ENCODE results near the gene ATP1A4. TPM values are rescaled to one million over a fixed set of nuclear protein-coding genes. Genes with fewer than 3 reads are reported as not detected.

Gene ATP1A4
- total and polyA plus RNA-seq, 2 donors from 2014 or later: 0.19 TPM; not detected in 1

DNA sequence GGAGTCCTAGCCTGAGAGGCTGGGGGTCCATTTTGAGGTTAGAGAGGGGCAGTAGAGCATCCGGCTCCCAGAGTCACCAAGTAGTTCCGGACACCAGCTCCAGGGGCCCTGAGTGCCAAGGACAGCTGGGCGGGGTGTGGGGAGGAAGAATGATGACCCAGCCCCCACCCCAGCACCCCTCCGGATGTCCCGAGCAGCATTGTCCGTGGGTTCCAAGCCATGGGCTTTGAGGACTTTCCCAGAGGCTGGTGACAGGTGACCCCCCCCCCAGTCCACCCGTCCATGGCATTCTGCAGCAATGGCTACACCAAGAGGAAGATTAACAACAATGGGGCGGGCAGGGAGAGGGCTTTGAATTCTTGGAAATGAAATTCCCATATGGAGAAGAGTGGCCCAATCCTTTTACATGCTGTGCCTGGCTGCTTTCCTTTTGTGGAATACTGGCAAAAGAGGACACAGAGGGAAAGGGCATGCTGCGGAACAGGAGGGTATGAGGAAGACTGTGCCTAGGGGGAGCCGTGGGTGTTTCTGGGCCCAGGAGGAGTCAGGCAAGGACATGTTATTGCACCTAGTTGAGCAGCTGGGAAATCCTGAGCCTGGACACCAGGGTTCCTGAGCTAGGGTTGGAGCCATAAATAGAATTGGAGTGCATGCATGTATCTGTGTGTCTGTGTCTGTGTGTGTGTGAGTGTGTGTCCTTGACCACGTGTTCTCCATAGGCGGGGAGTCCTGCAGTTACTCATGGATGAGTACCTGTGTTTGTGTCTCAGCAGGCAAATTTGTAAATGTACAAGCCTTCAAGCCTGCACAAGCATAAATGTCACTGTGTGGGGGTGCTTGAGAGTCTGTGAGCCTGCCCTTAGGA lies 34.9 kb upstream of the ATP1A4 start:
- H3K9me3 ChIP-seq (ENCODE audit: control insufficient read depth in 2 of 3, insufficient read depth in 1 of 3, low read length in 3 of 3): no peaks in the 10 kb centered on the region
- H3K4me1 ChIP-seq (ENCODE audit: control insufficient read depth in 2 of 3, insufficient read depth in 2 of 3, low read depth in 1 of 3, low read length in 3 of 3): no peaks in the 10 kb centered on the region
- TF ChIP-seq, protein P1, sequence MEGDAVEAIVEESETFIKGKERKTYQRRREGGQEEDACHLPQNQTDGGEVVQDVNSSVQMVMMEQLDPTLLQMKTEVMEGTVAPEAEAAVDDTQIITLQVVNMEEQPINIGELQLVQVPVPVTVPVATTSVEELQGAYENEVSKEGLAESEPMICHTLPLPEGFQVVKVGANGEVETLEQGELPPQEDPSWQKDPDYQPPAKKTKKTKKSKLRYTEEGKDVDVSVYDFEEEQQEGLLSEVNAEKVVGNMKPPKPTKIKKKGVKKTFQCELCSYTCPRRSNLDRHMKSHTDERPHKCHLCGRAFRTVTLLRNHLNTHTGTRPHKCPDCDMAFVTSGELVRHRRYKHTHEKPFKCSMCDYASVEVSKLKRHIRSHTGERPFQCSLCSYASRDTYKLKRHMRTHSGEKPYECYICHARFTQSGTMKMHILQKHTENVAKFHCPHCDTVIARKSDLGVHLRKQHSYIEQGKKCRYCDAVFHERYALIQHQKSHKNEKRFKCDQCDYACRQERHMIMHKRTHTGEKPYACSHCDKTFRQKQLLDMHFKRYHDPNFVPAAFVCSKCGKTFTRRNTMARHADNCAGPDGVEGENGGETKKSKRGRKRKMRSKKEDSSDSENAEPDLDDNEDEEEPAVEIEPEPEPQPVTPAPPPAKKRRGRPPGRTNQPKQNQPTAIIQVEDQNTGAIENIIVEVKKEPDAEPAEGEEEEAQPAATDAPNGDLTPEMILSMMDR (IDR thresholded peaks at IDR 0.05; ENCODE audit: borderline replicate concordance, extremely low read depth, insufficient read depth): no peak
- DNase-seq (peak in 1 of 5 donors; percentile 49), FAIRE-seq (no peak)
- H3K4me3 ChIP-seq (ENCODE audit: low read length in 3 of 3): peak overlapping the region in 1 of 3 donors; percentile 29
- H3K9ac ChIP-seq (ENCODE audit: low read length in 3 of 3): no peak overlapping the region
- H3K36me3 ChIP-seq (ENCODE audit: control insufficient read depth in 2 of 3, insufficient read depth in 3 of 3, low read length in 3 of 3): no peaks in the 10 kb centered on the region
- intact Hi-C loops (cut with DNase I): no loop called here
- no peaks in the 10 kb centered on the region for H3K27me3 ChIP-seq (ENCODE audit: control insufficient read depth, insufficient read depth, low read length)
- H3K27ac ChIP-seq (ENCODE audit: low read depth in 2 of 2, low read length in 2 of 2): no peak overlapping the region

DNA sequence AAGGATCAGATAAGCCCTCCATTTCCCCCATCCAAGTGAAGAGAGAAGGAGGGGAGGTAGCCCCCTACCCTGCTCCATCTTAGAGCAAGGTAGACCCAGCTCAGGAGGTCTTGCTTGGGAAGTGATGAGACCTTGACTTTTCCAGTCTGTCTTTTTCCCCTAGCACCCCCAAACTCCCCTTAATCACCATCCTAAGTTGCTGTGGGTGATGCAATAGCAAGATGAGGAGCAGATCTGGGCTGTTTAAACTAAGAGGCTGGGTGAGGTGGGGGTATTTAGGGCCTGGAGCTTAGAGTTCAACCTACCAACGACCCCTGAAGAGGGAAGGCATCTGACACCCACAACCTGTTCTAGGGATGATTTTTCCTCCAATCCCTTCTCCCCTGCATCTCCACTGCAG lies 34.1 kb upstream of the ATP1A4 start:
- FAIRE-seq (no peak), DNase-seq (no peak)
- H3K4me3 ChIP-seq (ENCODE audit: low read length in 3 of 3): peak overlapping the region in 1 of 3 donors; percentile 12
- H3K4me1 ChIP-seq (ENCODE audit: control insufficient read depth in 2 of 3, insufficient read depth in 2 of 3, low read depth in 1 of 3, low read length in 3 of 3): no peaks in the 10 kb centered on the region
- TF ChIP-seq, protein P1 (IDR thresholded peaks at IDR 0.05; ENCODE audit: borderline replicate concordance, extremely low read depth, insufficient read depth): no peak
- H3K9me3 ChIP-seq (ENCODE audit: control insufficient read depth in 2 of 3, insufficient read depth in 1 of 3, low read length in 3 of 3): no peaks in the 10 kb centered on the region
- no peaks in the 10 kb centered on the region for H3K27me3 ChIP-seq (ENCODE audit: control insufficient read depth, insufficient read depth, low read length)
- no peak overlapping the region for H3K27ac ChIP-seq (ENCODE audit: low read depth in 2 of 2, low read length in 2 of 2)
- no peaks in the 10 kb centered on the region for H3K36me3 ChIP-seq (ENCODE audit: control insufficient read depth in 2 of 3, insufficient read depth in 3 of 3, low read length in 3 of 3)
- intact Hi-C loops (cut with DNase I): no loop called here
- H3K9ac ChIP-seq (ENCODE audit: low read length in 3 of 3): no peak overlapping the region

DNA sequence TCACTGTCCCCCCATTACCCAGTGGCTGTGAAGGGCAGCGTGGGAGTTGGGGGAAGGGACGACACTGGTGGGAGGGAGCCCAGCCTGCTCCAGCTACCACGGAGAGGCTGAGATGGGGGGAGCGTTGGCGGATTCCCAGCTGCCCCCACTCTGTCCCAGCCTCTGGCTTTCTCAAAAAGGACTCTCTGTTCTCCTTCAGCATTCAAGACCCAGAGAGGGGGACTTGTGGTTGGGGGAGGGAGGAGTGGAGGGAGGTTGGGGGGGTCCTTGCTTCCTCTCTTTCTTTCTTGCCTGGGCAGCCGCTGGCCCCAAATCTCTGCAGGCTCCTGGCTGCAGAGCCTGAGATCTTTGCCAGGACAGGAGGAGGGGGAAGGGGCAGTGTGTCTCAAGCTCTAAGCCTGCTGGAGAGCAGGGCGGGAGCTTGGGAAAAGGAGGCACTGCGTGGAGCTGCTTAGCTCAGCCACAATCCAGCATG lies 33.7 kb upstream of the ATP1A4 start:
- Histone ChIP-seq H3K9me3 (ENCODE audit: control insufficient read depth in 2 of 3, insufficient read depth in 1 of 3, low read length in 3 of 3) (no peaks in the 10 kb centered on the region), H3K4me1 (ENCODE audit: control insufficient read depth in 2 of 3, insufficient read depth in 2 of 3, low read depth in 1 of 3, low read length in 3 of 3) (no peaks in the 10 kb centered on the region), H3K27me3 (ENCODE audit: control insufficient read depth, insufficient read depth, low read length) (no peaks in the 10 kb centered on the region), H3K4me3 (ENCODE audit: low read length in 3 of 3) (no peak overlapping the region), H3K36me3 (ENCODE audit: control insufficient read depth in 2 of 3, insufficient read depth in 3 of 3, low read length in 3 of 3) (no peaks in the 10 kb centered on the region), H3K27ac (ENCODE audit: low read depth in 2 of 2, low read length in 2 of 2) (no peak overlapping the region), H3K9ac (ENCODE audit: low read length in 3 of 3) (no peak overlapping the region)
- intact Hi-C loops (cut with DNase I): no loop called here
- FAIRE-seq: no peak
- TF ChIP-seq, protein P1 (IDR thresholded peaks at IDR 0.05; ENCODE audit: borderline replicate concordance, extremely low read depth, insufficient read depth): no peak
- peak in 4 of 5 donors; percentile 30 to 70 (median 58) for DNase-seq
